ENCODE results near the gene ATP10A.

The ATP10A gene

DNA sequence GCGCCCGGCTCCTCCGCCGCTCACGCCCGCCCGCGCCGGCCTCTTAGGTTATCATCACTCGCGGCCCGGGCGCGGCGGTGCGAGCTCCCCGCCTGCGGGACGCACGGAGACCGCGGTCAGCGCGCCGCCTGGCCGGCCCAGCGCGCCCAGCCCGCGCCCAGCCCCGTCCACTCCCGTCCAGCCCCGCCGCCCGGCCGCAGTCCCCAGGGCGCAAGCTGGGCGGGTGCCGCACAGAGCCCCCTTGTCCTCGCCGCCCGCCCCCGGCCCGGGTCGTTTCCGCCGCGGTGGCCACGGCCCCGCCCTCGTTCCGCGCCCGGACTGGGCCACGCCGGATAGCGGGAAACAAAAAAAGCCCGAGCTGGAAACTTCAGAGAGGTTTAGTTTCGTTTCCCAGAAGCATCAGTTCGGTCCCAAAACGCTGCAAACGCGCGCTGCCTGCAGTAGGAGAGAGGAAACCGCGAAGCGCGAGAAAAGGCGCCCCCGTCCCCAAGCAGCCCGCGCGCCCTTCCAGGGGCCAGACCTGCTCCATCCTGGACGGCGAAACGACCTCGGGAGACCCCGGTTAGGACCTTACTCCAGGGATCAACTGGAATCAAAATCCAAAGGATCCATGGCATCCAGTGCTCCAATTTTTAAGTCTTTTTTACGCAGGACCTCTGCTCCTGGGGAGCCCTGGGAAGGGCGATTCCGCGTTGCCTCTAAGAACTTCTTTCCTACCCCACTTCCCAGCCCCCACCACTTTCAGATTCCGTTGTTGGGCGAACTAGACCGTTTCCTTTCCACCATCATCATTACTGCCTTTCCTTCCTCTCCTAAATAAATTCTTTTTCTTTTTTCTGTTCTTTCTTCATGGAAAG lies at the start of gene ATP10A:
Gene ATP10A (minus strand): TSS at position 217 of the 857 bp plus-strand sequence. CDS start 231 bp downstream, outside the sequence.
- Histone ChIP-seq H3K36me3 (ENCODE audit: control insufficient read depth, insufficient read depth, low read length) (no peaks in the 10 kb centered on the region), H3K4me1 (ENCODE audit: control insufficient read depth, insufficient read depth, low read length) (no peaks in the 10 kb centered on the region), H3K27me3 (ENCODE audit: control insufficient read depth, insufficient read depth, low read length) (peaks cover 19% of the 10 kb centered on the region; the same call in 1 of the 2 replicates), H3K9me3 (ENCODE audit: control insufficient read depth, insufficient read depth, low read length) (no peaks in the 10 kb centered on the region), H3K4me3 (ENCODE audit: low read length) (peak within 1 kb of the TSS; percentile 44; the same call in 1 of the 2 replicates), H3K27ac (ENCODE audit: low read length) (no peak within 1 kb of the TSS)
- no CpG with 5 or more reads among the region's 85 CpGs for WGBS (ENCODE audit: insufficient coverage, insufficient read length)
- DNase-seq (ENCODE audit: low read depth, low spot score) = no peak

GRCh38 chr15:25912035-25912434 lies 48.9 kb upstream of the ATP10A start:
- Histone ChIP-seq H3K27ac (ENCODE audit: low read length) (no peak overlapping the region), H3K9me3 (ENCODE audit: control insufficient read depth, insufficient read depth, low read length) (no peaks in the 10 kb centered on the region), H3K27me3 (ENCODE audit: control insufficient read depth, insufficient read depth, low read length) (no peaks in the 10 kb centered on the region), H3K36me3 (ENCODE audit: control insufficient read depth, insufficient read depth, low read length) (no peaks in the 10 kb centered on the region; the same call in 1 of the 2 replicates), H3K4me1 (ENCODE audit: control insufficient read depth, insufficient read depth, low read length) (no peaks in the 10 kb centered on the region), H3K4me3 (ENCODE audit: low read length) (no peak overlapping the region)
- no peak for DNase-seq (ENCODE audit: low read depth, low spot score)
- no CpG with 5 or more reads among the region's 3 CpGs for WGBS (ENCODE audit: insufficient coverage, insufficient read length)

DNA sequence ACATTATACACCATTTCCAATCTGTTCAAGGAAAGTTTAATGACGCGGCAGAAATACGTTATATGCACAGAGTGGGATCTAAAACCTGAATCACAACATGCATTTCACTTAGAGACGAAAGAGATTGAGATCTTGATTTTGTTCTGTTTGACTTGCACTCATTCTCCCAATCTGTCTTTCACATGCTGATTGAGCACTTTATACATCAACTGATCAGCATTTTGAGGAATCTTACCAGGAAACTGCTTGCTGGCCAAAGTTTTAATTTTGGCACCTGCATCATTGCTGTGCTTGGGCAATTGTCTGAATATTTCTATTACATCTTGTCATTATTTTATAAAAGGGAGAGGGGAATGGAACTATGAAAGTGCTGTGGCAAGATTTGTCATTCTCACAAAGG lies 47.7 kb upstream of the ATP10A start:
- no peaks in the 10 kb centered on the region for H3K4me1 ChIP-seq (ENCODE audit: control insufficient read depth, insufficient read depth, low read length)
- H3K27ac ChIP-seq (ENCODE audit: low read length) = no peak overlapping the region
- DNase-seq (ENCODE audit: low read depth, low spot score) = no peak
- H3K9me3 ChIP-seq (ENCODE audit: control insufficient read depth, insufficient read depth, low read length) = no peaks in the 10 kb centered on the region
- no peak overlapping the region for H3K4me3 ChIP-seq (ENCODE audit: low read length)
- no peaks in the 10 kb centered on the region; the same call in 1 of the 2 replicates for H3K36me3 ChIP-seq (ENCODE audit: control insufficient read depth, insufficient read depth, low read length)
- H3K27me3 ChIP-seq (ENCODE audit: control insufficient read depth, insufficient read depth, low read length) = no peaks in the 10 kb centered on the region
- WGBS (ENCODE audit: insufficient coverage, insufficient read length) = no CpG with 5 or more reads among the region's 4 CpGs

GRCh38 chr15:25909806-25910205 lies 46.7 kb upstream of the ATP10A start:
- H3K36me3 ChIP-seq (ENCODE audit: control insufficient read depth, insufficient read depth, low read length) = no peaks in the 10 kb centered on the region; the same call in 1 of the 2 replicates
- no peaks in the 10 kb centered on the region for H3K4me1 ChIP-seq (ENCODE audit: control insufficient read depth, insufficient read depth, low read length)
- no peak for DNase-seq (ENCODE audit: low read depth, low spot score)
- H3K27me3 ChIP-seq (ENCODE audit: control insufficient read depth, insufficient read depth, low read length) = no peaks in the 10 kb centered on the region
- WGBS (ENCODE audit: insufficient coverage, insufficient read length) = no CpG with 5 or more reads among the region's 16 CpGs
- H3K27ac ChIP-seq (ENCODE audit: low read length) = no peak overlapping the region
- no peak overlapping the region for H3K4me3 ChIP-seq (ENCODE audit: low read length)
- H3K9me3 ChIP-seq (ENCODE audit: control insufficient read depth, insufficient read depth, low read length) = no peaks in the 10 kb centered on the region

DNA sequence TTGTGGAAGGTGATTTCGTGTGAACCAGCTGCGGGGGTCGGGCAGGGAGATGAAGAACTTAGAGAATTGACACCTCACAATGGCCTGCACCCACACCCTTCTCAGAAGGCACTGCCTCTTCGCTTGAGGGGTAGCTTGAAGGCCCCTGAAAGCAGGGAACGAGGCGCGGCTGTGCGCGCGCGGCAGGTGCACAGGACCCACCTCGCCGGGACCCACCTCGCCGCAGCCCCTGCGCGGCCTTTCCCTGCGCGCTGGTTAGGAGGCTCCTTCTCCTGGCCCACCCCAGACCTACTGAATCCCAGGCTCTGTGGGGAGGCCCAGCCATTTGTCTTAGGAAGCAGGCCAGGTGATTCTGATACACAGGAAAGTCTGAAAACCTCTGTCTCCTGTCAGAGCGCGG lies 46.2 kb upstream of the ATP10A start:
- no peak for DNase-seq (ENCODE audit: low read depth, low spot score)
- no peaks in the 10 kb centered on the region for H3K4me1 ChIP-seq (ENCODE audit: control insufficient read depth, insufficient read depth, low read length)
- no peak overlapping the region for H3K4me3 ChIP-seq (ENCODE audit: low read length)
- H3K27ac ChIP-seq (ENCODE audit: low read length) = no peak overlapping the region
- H3K27me3 ChIP-seq (ENCODE audit: control insufficient read depth, insufficient read depth, low read length) = no peaks in the 10 kb centered on the region
- H3K36me3 ChIP-seq (ENCODE audit: control insufficient read depth, insufficient read depth, low read length) = no peaks in the 10 kb centered on the region; the same call in 1 of the 2 replicates
- no peaks in the 10 kb centered on the region for H3K9me3 ChIP-seq (ENCODE audit: control insufficient read depth, insufficient read depth, low read length)
- WGBS (ENCODE audit: insufficient coverage, insufficient read length) = no CpG with 5 or more reads among the region's 21 CpGs

GRCh38 chr15:25905140-25905539 lies 42.0 kb upstream of the ATP10A start:
- no peaks in the 10 kb centered on the region for H3K4me1 ChIP-seq (ENCODE audit: control insufficient read depth, insufficient read depth, low read length)
- H3K27ac ChIP-seq (ENCODE audit: low read length) = no peak overlapping the region
- no peaks in the 10 kb centered on the region for H3K27me3 ChIP-seq (ENCODE audit: control insufficient read depth, insufficient read depth, low read length)
- H3K4me3 ChIP-seq (ENCODE audit: low read length) = no peak overlapping the region
- H3K36me3 ChIP-seq (ENCODE audit: control insufficient read depth, insufficient read depth, low read length) = no peaks in the 10 kb centered on the region; the same call in 1 of the 2 replicates
- no peak for DNase-seq (ENCODE audit: low read depth, low spot score)
- no CpG with 5 or more reads among the region's 2 CpGs for WGBS (ENCODE audit: insufficient coverage, insufficient read length)
- H3K9me3 ChIP-seq (ENCODE audit: control insufficient read depth, insufficient read depth, low read length) = no peaks in the 10 kb centered on the region

- DNase-seq (ENCODE audit: low read depth, low spot score) = no peak
- no peak overlapping the region for H3K27ac ChIP-seq (ENCODE audit: low read length)
- H3K4me3 ChIP-seq (ENCODE audit: low read length) = no peak overlapping the region
- no peaks in the 10 kb centered on the region for H3K9me3 ChIP-seq (ENCODE audit: control insufficient read depth, insufficient read depth, low read length)
- no peaks in the 10 kb centered on the region for H3K27me3 ChIP-seq (ENCODE audit: control insufficient read depth, insufficient read depth, low read length)
- no peaks in the 10 kb centered on the region for H3K36me3 ChIP-seq (ENCODE audit: control insufficient read depth, insufficient read depth, low read length)
- no CpG with 5 or more reads among the region's 10 CpGs for WGBS (ENCODE audit: insufficient coverage, insufficient read length)
- H3K4me1 ChIP-seq (ENCODE audit: control insufficient read depth, insufficient read depth, low read length) = no peaks in the 10 kb centered on the region
These were observed 40.0 kb upstream of the ATP10A start for GRCh38 chr15:25903024-25903581.

- no CpG with 5 or more reads among the region's 14 CpGs for WGBS (ENCODE audit: insufficient coverage, insufficient read length)
- Histone ChIP-seq H3K27me3 (ENCODE audit: control insufficient read depth, insufficient read depth, low read length) (no peaks in the 10 kb centered on the region), H3K9me3 (ENCODE audit: control insufficient read depth, insufficient read depth, low read length) (no peaks in the 10 kb centered on the region), H3K36me3 (ENCODE audit: control insufficient read depth, insufficient read depth, low read length) (no peaks in the 10 kb centered on the region), H3K4me3 (ENCODE audit: low read length) (no peak overlapping the region), H3K27ac (ENCODE audit: low read length) (no peak overlapping the region), H3K4me1 (ENCODE audit: control insufficient read depth, insufficient read depth, low read length) (no peaks in the 10 kb centered on the region)
- DNase-seq (ENCODE audit: low read depth, low spot score) = no peak
These were observed 38.9 kb upstream of the ATP10A start for GRCh38 chr15:25901811-25902605.

DNA sequence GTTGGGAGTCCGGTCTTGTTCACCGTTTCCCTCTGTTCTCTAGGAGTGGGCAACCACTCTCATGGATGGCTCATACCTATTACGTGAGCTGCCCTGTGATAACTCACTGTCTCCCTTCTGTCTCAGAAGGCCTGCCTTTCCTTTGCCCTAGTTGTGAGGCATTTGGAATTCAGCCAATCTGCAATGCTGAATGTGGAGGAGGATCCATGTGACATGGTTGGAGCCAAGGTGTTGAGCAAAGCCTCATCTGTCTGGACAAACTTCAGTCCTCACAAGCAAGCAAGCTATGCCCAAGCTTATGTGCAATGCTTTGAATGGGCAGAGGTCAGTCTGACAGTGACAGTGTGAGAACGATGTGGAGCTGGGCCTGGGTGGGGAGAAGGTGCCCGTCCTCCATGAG lies 37.8 kb upstream of the ATP10A start:
- no peaks in the 10 kb centered on the region for H3K27me3 ChIP-seq (ENCODE audit: control insufficient read depth, insufficient read depth, low read length)
- no peak overlapping the region for H3K27ac ChIP-seq (ENCODE audit: low read length)
- H3K4me1 ChIP-seq (ENCODE audit: control insufficient read depth, insufficient read depth, low read length) = no peaks in the 10 kb centered on the region
- WGBS (ENCODE audit: insufficient coverage, insufficient read length) = no CpG with 5 or more reads among the region's 5 CpGs
- no peak for DNase-seq (ENCODE audit: low read depth, low spot score)
- H3K36me3 ChIP-seq (ENCODE audit: control insufficient read depth, insufficient read depth, low read length) = no peaks in the 10 kb centered on the region
- no peak overlapping the region for H3K4me3 ChIP-seq (ENCODE audit: low read length)
- H3K9me3 ChIP-seq (ENCODE audit: control insufficient read depth, insufficient read depth, low read length) = no peaks in the 10 kb centered on the region

- H3K4me1 ChIP-seq (ENCODE audit: control insufficient read depth, insufficient read depth, low read length) = no peaks in the 10 kb centered on the region
- H3K36me3 ChIP-seq (ENCODE audit: control insufficient read depth, insufficient read depth, low read length) = no peaks in the 10 kb centered on the region
- no peak for DNase-seq (ENCODE audit: low read depth, low spot score)
- H3K4me3 ChIP-seq (ENCODE audit: low read length) = no peak overlapping the region
- no peaks in the 10 kb centered on the region for H3K9me3 ChIP-seq (ENCODE audit: control insufficient read depth, insufficient read depth, low read length)
- H3K27ac ChIP-seq (ENCODE audit: low read length) = no peak overlapping the region
- H3K27me3 ChIP-seq (ENCODE audit: control insufficient read depth, insufficient read depth, low read length) = no peaks in the 10 kb centered on the region
- no CpG with 5 or more reads among the region's 2 CpGs for WGBS (ENCODE audit: insufficient coverage, insufficient read length)
These were observed 37.3 kb upstream of the ATP10A start for GRCh38 chr15:25900431-25900830.
